IMR-90 (cell line): ENCODE data around the gene PIEZO2. TPM values are rescaled to one million over a fixed set of nuclear protein-coding genes. Genes with fewer than 3 reads are reported as not detected.

Source experiments
- ATAC-seq: fragments of 200-7000 bp; cut with Tn5 transposase; 2 replicates; pipeline ENCODE4 v1.9.1; 2020; ENCODE audit warnings: low read depth, mild to moderate bottlenecking, moderate library complexity
- BruUV-seq: library from RNA; stranded (reverse); fragments of 400-500 nt; replicated peaks from 2 replicates; lab custom pipeline; 2021; lab: Mats Ljungman, UMichigan
- CTCF ChIA-PET: fragments of 300-600 bp; formaldehyde crosslinking; extraction: SDS; loops from one replicate; lab custom pipeline; 2021; ENCODE audit warnings: antibody characterized with exemption; lab: Yijun Ruan, JAX
- POLR2A ChIA-PET: fragments of 300-600 bp; sonication (Branson Sonifier 250); formaldehyde crosslinking; loops from one replicate; lab custom pipeline; 2022; ENCODE audit warnings: antibody characterized with exemption; ENCODE audit not compliant: unreplicated experiment; lab: Charles Lee
- DNase-seq: peaks from one replicate; pipeline ENCODE4 v3.0.0; 2013
- H2AFZ ChIP-seq: replicated peaks from 2 replicates; pipeline ENCODE3; 2013; ENCODE audit warnings: low read length, mild to moderate bottlenecking; ENCODE audit not compliant: poor library complexity
- H2AK5ac ChIP-seq: 2 replicates; pipeline ENCODE4 v1.6.1; 2013; ENCODE audit warnings: low read depth, low read length, inconsistent platforms
- H2AK9ac ChIP-seq: replicated peaks from 2 replicates; pipeline ENCODE3; 2013; ENCODE audit warnings: mild to moderate bottlenecking, low read depth, low read length, moderate library complexity; ENCODE audit not compliant: poor library complexity
- H2BK120ac ChIP-seq: 2 replicates; pipeline ENCODE4 v1.6.1; 2013; ENCODE audit warnings: low read depth, low read length, inconsistent platforms
- H2BK15ac ChIP-seq: 3 replicates; pipeline ENCODE4 v1.6.1; 2013; ENCODE audit warnings: low read depth, low read length, inconsistent platforms
- H2BK20ac ChIP-seq: 2 replicates; pipeline ENCODE4 v1.6.1; 2013; ENCODE audit warnings: low read depth, mild to moderate bottlenecking, inconsistent platforms, low read length, moderate library complexity
- H2BK5ac ChIP-seq: 2 replicates; pipeline ENCODE4 v1.6.1; 2013; ENCODE audit warnings: mild to moderate bottlenecking, low read depth, low read length, inconsistent platforms; ENCODE audit not compliant: poor library complexity, severe bottlenecking
- H3K14ac ChIP-seq: replicated peaks from 2 replicates; pipeline ENCODE4 v1.6.1; 2013; ENCODE audit warnings: low read depth, low read length, inconsistent platforms
- H3K18ac ChIP-seq: 2 replicates; pipeline ENCODE4 v1.6.1; 2013; ENCODE audit warnings: low read depth, low read length, control low read depth
- H3K23ac ChIP-seq: 2 replicates; pipeline ENCODE4 v1.6.1; 2013; ENCODE audit warnings: low read depth, low read length, inconsistent platforms
- H3K27ac ChIP-seq: 2 replicates; pipeline ENCODE4 v1.5.1; 2013; ENCODE audit warnings: mild to moderate bottlenecking, control low read depth, low read length; ENCODE audit not compliant: insufficient read depth
- H3K27me3 ChIP-seq: 2 replicates; pipeline ENCODE4 v1.6.1; 2013; ENCODE audit warnings: low read length; ENCODE audit not compliant: control insufficient read depth, insufficient read depth
- H3K36me3 ChIP-seq: 2 replicates; pipeline ENCODE4 v1.6.1; 2013; ENCODE audit warnings: low read length, mixed read lengths; ENCODE audit not compliant: control insufficient read depth, insufficient read depth
- H3K4ac ChIP-seq: 2 replicates; pipeline ENCODE4 v1.6.1; 2013; ENCODE audit warnings: low read depth, low read length, inconsistent platforms
- H3K4me1 ChIP-seq: 2 replicates; pipeline ENCODE4 v1.6.1; 2013; ENCODE audit warnings: low read length, mixed read lengths; ENCODE audit not compliant: control insufficient read depth, insufficient read depth
- H3K4me2 ChIP-seq: 2 replicates; pipeline ENCODE4 v1.6.1; 2013; ENCODE audit warnings: low read depth, mild to moderate bottlenecking, control low read depth, low read length, moderate library complexity
- H3K4me3 ChIP-seq: 2 replicates; pipeline ENCODE4 v1.5.1; 2013; ENCODE audit warnings: low read depth, mild to moderate bottlenecking, control low read depth, low read length, moderate library complexity; ENCODE audit not compliant: insufficient read depth
- H3K56ac ChIP-seq: 2 replicates; pipeline ENCODE4 v1.6.1; 2013; ENCODE audit warnings: low read length, inconsistent platforms; ENCODE audit not compliant: insufficient read depth; ENCODE audit errors: extremely low read depth
- H3K79me1 ChIP-seq, 2 experiments: 2 replicates each; pipeline ENCODE4 v1.6.1; 2013; ENCODE audit warnings: low read length in 2 of 2, inconsistent platforms in 1 of 2, low read depth in 1 of 2
- H3K9ac ChIP-seq: 2 replicates; pipeline ENCODE4 v1.6.1; 2013; ENCODE audit warnings: low read depth, low read length, control low read depth
- H3K9me1 ChIP-seq: 2 replicates; pipeline ENCODE4 v1.6.1; 2013; ENCODE audit warnings: low read length, inconsistent platforms; ENCODE audit not compliant: insufficient read depth
- H3K9me3 ChIP-seq: 2 replicates; pipeline ENCODE4 v1.6.1; 2013; ENCODE audit warnings: low read length; ENCODE audit not compliant: control insufficient read depth, insufficient read depth
- H4K20me1 ChIP-seq: 2 replicates; pipeline ENCODE4 v1.6.1; 2013; ENCODE audit warnings: low read length, inconsistent platforms; ENCODE audit not compliant: insufficient read depth
- H4K5ac ChIP-seq: 2 replicates; pipeline ENCODE4 v1.6.1; 2013; ENCODE audit warnings: mild to moderate bottlenecking, low read depth, low read length, control low read depth
- H4K8ac ChIP-seq, 2 experiments: 2 replicates each; pipeline ENCODE4 v1.6.1; 2013; ENCODE audit warnings: low read depth in 2 of 2, low read length in 2 of 2, control low read depth in 1 of 2, inconsistent platforms in 1 of 2
- H4K91ac ChIP-seq: 2 replicates; pipeline ENCODE4 v1.6.1; 2013; ENCODE audit warnings: low read depth, low read length, inconsistent platforms; ENCODE audit not compliant: insufficient read depth
- BHLHE40 ChIP-seq: fragments of 150-350 bp; IDR thresholded peaks from 2 replicates; pipeline ENCODE4 v1.6.1; 2016; ENCODE audit warnings: mild to moderate bottlenecking, low read depth, low read length
- FOS ChIP-seq: fragments of 150-350 bp; IDR thresholded peaks from 2 replicates; pipeline ENCODE4 v1.6.1; 2016; ENCODE audit warnings: low read depth, low read length
- MAZ ChIP-seq: IDR thresholded peaks from 2 replicates; pipeline ENCODE4 v1.6.1; 2012; ENCODE audit warnings: low read depth, mild to moderate bottlenecking, low read length, improper control_type of control experiment, moderate library complexity, borderline replicate concordance
- RCOR1 ChIP-seq: IDR thresholded peaks from 2 replicates; pipeline ENCODE4 v1.6.1; 2012; ENCODE audit warnings: mild to moderate bottlenecking, low read length, improper control_type of control experiment; ENCODE audit not compliant: insufficient replicate concordance
- WGBS, 2 experiments: methylation state at CpG; one replicate each; pipeline versions ENCODE4 v1.1.5 to v1.1.7; 2013; ENCODE audit warnings: missing lambda C conversion rate in 2 of 2; ENCODE audit not compliant: insufficient read length in 1 of 2; ENCODE audit errors: extremely low coverage in 2 of 2; 5-methylcytosine and 5-hydroxymethylcytosine counted together
- dilution Hi-C: fragments of 300-500 bp; cut with HindIII; formaldehyde crosslinking; loops from one replicate; pipeline ENCODE4 v1.14.3; 2018; ENCODE audit warnings: low sequenced_read_pairs; ENCODE audit not compliant: unreplicated experiment
- in situ Hi-C: fragments of 300-500 bp; cut with MboI; formaldehyde crosslinking; loops from 3 replicates; pipeline ENCODE4 v1.14.3; 2019; ENCODE audit warnings: low sequenced_read_pairs, inconsistent platforms, mixed read lengths
- intact Hi-C: fragments of 100-400 bp; cut with micrococcal nuclease; formaldehyde crosslinking; loops from 2 replicates; pipeline ENCODE4 v1.10.0; 2022
- polyA plus RNA-seq, 3 experiments: library from polyadenylated mRNA; depleted of rRNA; stranded (reverse); fragments of >200 nt; gene quantifications; 2 replicates each; pipeline ENCODE4 v1.2.3, GENCODE V29; 2012; ENCODE audit warnings: low replicate concordance in 1 of 3
- total RNA-seq: library from RNA; depleted of rRNA; stranded (reverse); fragments of >200 nt; gene quantifications from 2 replicates; pipeline ENCODE4 v1.2.3, GENCODE V29; 2012
- TF ChIP-seq, protein P1 (sequence below): fragments of 150-350 bp; IDR thresholded peaks from 2 replicates; pipeline ENCODE4 v1.6.1; 2016; ENCODE audit warnings: low read depth, mild to moderate bottlenecking, low read length, moderate library complexity, borderline replicate concordance

PIEZO2 gene
- total and polyA plus RNA-seq, 2 of the 4 experiments (the other 2 are of a cell fraction), result 2.4 to 4.1 TPM

DNA sequence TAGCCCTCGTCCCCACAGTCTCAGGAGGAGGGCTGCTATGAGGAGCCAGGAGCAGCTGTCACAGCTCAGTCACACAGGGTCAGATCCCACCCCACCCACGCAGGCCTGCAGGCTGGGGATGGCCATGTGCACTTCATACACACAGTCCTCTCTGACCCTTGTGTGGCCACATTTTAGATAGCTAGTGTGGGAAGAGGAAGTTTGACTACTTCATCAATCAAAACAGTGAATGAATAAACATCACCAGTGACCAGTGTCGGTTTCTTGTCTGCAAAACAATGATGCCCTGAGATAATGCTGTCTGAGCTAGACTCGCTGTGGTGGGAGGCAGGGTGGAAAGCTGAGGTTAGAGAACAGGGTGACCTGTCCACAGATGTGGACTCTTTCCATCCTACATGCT lies 107.1 kb downstream of the PIEZO2 start:
- CTCF ChIA-PET, result no interaction called here
- in situ Hi-C loops, result loop anchor here (5.0 kb wide), 1 partner anchor 190 kb away; no protein-coding TSS in a partner anchor

More for the DNA sequence above, 107.1 kb downstream of the PIEZO2 start:
- ATAC-seq, result peak; percentile 69
- H3K9ac ChIP-seq, result no peak overlapping the region
- no peaks in the 10 kb centered on the region for H3K36me3 ChIP-seq
- no peaks in the 10 kb centered on the region for H4K20me1 ChIP-seq
- peak overlapping the region; percentile 73 for H2BK20ac ChIP-seq
- DNase-seq, result peak; percentile 84
- H3K27me3 ChIP-seq, result no peaks in the 10 kb centered on the region
- H3K4me3 ChIP-seq, result no peak overlapping the region
- H3K79me1 ChIP-seq, result peaks cover 3 to 4% of the 10 kb centered on the region in 2 experiments; a peak in 1 of 4 replicates
- peak overlapping the region; percentile 39 for H2BK120ac ChIP-seq
- H4K5ac ChIP-seq, result no peak overlapping the region; the same call in 1 of the 2 replicates
- no peak overlapping the region for H3K56ac ChIP-seq
- no peak overlapping the region; the same call in 1 of the 2 replicates for H3K14ac ChIP-seq
- no peaks in the 10 kb centered on the region for H3K9me3 ChIP-seq
- H2BK5ac ChIP-seq, result no peak overlapping the region
- peaks cover 13% of the 10 kb centered on the region for H3K4me1 ChIP-seq
- peak overlapping the region; percentile 35; the same call in 1 of the 2 replicates for H4K91ac ChIP-seq
- H2BK15ac ChIP-seq, result peak overlapping the region; percentile 10; the same call in 1 of the 3 replicates
- H3K4me2 ChIP-seq, result no peak overlapping the region
- peak overlapping the region; percentile 11 for H2AFZ ChIP-seq
- H2AK9ac ChIP-seq, result peak overlapping the region; percentile 0
- H3K18ac ChIP-seq, result peak overlapping the region; percentile 50
- H3K27ac ChIP-seq, result peak overlapping the region; percentile 19; the same call in 1 of the 2 replicates
- H3K23ac ChIP-seq, result 0 out of 2 replicates have a peak overlapping the region, but pooled peaks have one; percentile 28
- no TSS peak for BruUV-seq
- dilution Hi-C loops, result no loop called here
- peak overlapping the region; percentile 57; the same call in 1 of the 2 replicates for H2AK5ac ChIP-seq
- TF ChIP-seq, protein P1, sequence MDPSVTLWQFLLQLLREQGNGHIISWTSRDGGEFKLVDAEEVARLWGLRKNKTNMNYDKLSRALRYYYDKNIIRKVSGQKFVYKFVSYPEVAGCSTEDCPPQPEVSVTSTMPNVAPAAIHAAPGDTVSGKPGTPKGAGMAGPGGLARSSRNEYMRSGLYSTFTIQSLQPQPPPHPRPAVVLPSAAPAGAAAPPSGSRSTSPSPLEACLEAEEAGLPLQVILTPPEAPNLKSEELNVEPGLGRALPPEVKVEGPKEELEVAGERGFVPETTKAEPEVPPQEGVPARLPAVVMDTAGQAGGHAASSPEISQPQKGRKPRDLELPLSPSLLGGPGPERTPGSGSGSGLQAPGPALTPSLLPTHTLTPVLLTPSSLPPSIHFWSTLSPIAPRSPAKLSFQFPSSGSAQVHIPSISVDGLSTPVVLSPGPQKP, result no peak
- TF ChIP-seq RCOR1 (no peak), BHLHE40 (peak; percentile 32; the same call in 1 of the 2 replicates), FOS (0 out of 2 replicates have a peak, but pooled peaks have one; percentile 5), MAZ (no peak)
- H3K4ac ChIP-seq, result peak overlapping the region; percentile 80
- POLR2A ChIA-PET, result no interaction called here
- intact Hi-C loops, result loop anchor here (5.0 to 10.0 kb wide), 4 partner anchors 95 to 473 kb away; no protein-coding TSS in a partner anchor
- peaks cover 9% of the 10 kb centered on the region for H3K9me1 ChIP-seq
- no CpG with 5 or more reads among the region's 4 CpGs for WGBS, 2 experiments
- H4K8ac ChIP-seq, result peak overlapping the region in 1 of 2 experiments; percentile 41; a peak in 1 of 4 replicates
